Heart left ventricle (tissue), 16 donors: ENCODE measurements around the gene KLK13. TPM values are rescaled to one million over a fixed set of nuclear protein-coding genes. Genes with fewer than 3 reads are reported as not detected.

Source experiments
- ATAC-seq, 4 donors: fragments of 200-7000 bp; cut with Tn5 transposase; one replicate each; pipeline ENCODE4 v1.9.1; 2020 to 2022; ENCODE audit warnings: moderate library complexity in 4 of 4, mild to moderate bottlenecking in 3 of 4, moderate number of reproducible peaks in 1 of 4
- DNase-seq, 5 donors: peaks; one replicate each; pipeline ENCODE4 v3.0.0-alpha.2; 2020
- H3K27ac ChIP-seq, 12 donors: fragments of 200-600 bp; sonication (generic) in 4 of 12; one replicate each; pipeline versions ENCODE4 v1.5.0 to v1.8.0; 2016 to 2022; ENCODE audit warnings: mild to moderate bottlenecking in 2 of 12
- H3K27me3 ChIP-seq, 9 donors: fragments of 200-600 bp; sonication (generic) in 2 of 9; one replicate each; pipeline versions ENCODE4 v1.5.1 to v1.8.0; 2016 to 2022; ENCODE audit warnings: mild to moderate bottlenecking in 3 of 9
- H3K36me3 ChIP-seq, 9 donors: fragments of 200-600 bp; sonication (generic) in 2 of 9; one replicate each; pipeline versions ENCODE4 v1.5.0 to v1.8.0; 2018 to 2022; ENCODE audit warnings: mild to moderate bottlenecking in 2 of 9
- H3K4me1 ChIP-seq, 12 donors: fragments of 200-600 bp; sonication (generic) in 4 of 12; one replicate each; pipeline versions ENCODE4 v1.5.0 to v1.8.0; 2016 to 2022; ENCODE audit warnings: mild to moderate bottlenecking in 3 of 12
- H3K4me3 ChIP-seq, 12 donors: fragments of 200-600 bp; sonication (generic) in 4 of 12; one replicate each; pipeline versions ENCODE4 v1.5.0 to v1.8.0; 2017 to 2022; ENCODE audit warnings: mild to moderate bottlenecking in 9 of 12, moderate library complexity in 4 of 12
- H3K9me3 ChIP-seq, 12 donors: fragments of 200-600 bp; sonication (generic) in 4 of 12; one replicate each; pipeline versions ENCODE4 v1.5.0 to v1.8.0; 2016 to 2022; ENCODE audit warnings: mild to moderate bottlenecking in 1 of 12
- POLR2A ChIP-seq, 2 donors: fragments of 450-650 bp; IDR thresholded peaks; one replicate each; pipeline ENCODE4 v1.6.1; 2017; ENCODE audit warnings: antibody characterized with exemption in 2 of 2, mild to moderate bottlenecking in 2 of 2, moderate library complexity in 2 of 2
- WGBS, 4 donors: extraction: QIAGEN DNeasy Blood & Tissue Kit in 2 of 4; methylation state at CpG; one replicate each; pipeline versions ENCODE4 v1.1.5 to v1.1.7; 2013 to 2018; 5-methylcytosine and 5-hydroxymethylcytosine counted together
- intact Hi-C, 10 donors: fragments of 100-400 bp; cut with DNase I; formaldehyde crosslinking; loops; one replicate each; pipeline versions ENCODE4 v1.11.1 to v1.14.2; 2022
- polyA plus RNA-seq, 2 donors: library from polyadenylated mRNA; stranded (reverse); fragments of 200-250 nt; gene quantifications; one replicate each; pipeline ENCODE4 v1.2.3, GENCODE V29; 2013
- total RNA-seq, 9 donors: library from RNA; depleted of rRNA in 2 of 9; stranded (reverse); fragments of >200 nt in 2 of 9; fragmentation: NEBNext Ultra II Directional in 3 of 9; extraction: Animal tissue kit (Norgen Biotek cat#: 25700) in 3 of 9; gene quantifications; one replicate each; pipeline versions ENCODE4 v1.1.0 to v1.2.4, GENCODE V29; 2016 to 2023
- TF ChIP-seq, protein P1 (sequence below), 12 donors: fragments of 200-600 bp; sonication (generic) in 4 of 12; IDR thresholded peaks; one replicate each; pipeline versions ENCODE4 v1.5.0 to v1.8.0; 2018 to 2022; ENCODE audit warnings: antibody characterized with exemption in 12 of 12, mild to moderate bottlenecking in 5 of 12
- donor health status: ischemic (EF 13 %, LVEDD 7.1; RV severe dilation, severe dysfunction).
- donor health status: healthy with polysubstance abuse.
- donor health status: DM: no; HTN: yes; CAD: no.
- donor health status: DM: no; HTN: no; CAD: no.
- donor health status: ischemic (EF 25% LVEDD 6.9; RV normal size, moderate dysfunction).
- donor health status: ischemic (EF 25% LVEDD 5.7; RV mildly dilated, moderate dysfunction).
- donor health status: healthy.
- donor health status: DM: yes; HTN: yes; CAD: no.
- donor health status: ischemic (EF 35%, LVEDD 5.7; RV mildly dilated, moderate dysfunction).
- donor health status: nonischemic (EF 11% LVEDD 7.7; RV severe dilation, severe dysfunction).
- donor health status: DM: yes; HTN: yes; CAD: no.
- donor health status: PGD.
- donor health status: ischemic (EF 29% LVEDD 5.4; RV normal size, mild dysfunction).
- donor health status: nonischemic (EF 23%, LVEDD 6.1; RV moderate dilation, normal function).

KLK13 gene
- total and polyA plus RNA-seq, 11 donors = 0.90 to 2.2 TPM; not detected in 9

DNA sequence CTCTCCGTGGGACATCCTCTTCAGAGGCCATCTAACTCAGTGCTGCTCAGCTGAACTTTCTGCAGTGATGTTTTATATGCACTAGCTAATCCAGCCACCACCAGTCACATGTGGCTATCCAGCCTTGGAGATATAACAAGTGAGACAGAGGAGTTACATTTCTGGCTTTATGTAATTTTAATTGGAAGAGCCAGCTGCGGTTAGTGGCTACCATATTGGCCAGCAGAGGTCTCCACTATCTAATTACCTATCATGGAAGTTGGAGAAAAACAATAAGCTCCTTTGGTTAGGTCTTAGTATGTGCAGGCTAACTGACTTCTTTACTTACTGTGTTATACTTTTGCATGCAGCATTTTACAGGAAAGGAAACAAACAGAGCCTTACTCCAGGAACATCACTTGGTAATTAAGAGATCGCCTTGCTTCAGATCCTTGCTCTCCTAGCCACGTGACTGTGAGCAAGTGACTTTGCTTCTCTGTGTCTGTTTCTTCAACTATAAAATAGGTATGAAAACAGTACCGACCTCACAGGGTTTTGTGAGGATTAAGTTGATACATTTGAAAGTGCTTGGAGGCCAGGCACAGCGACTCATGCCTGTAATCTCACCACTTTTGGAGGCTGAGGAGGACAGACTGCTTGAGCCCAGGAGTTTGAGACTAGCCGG, 43.8 kb downstream of the KLK13 start:
- TF ChIP-seq, protein P1, sequence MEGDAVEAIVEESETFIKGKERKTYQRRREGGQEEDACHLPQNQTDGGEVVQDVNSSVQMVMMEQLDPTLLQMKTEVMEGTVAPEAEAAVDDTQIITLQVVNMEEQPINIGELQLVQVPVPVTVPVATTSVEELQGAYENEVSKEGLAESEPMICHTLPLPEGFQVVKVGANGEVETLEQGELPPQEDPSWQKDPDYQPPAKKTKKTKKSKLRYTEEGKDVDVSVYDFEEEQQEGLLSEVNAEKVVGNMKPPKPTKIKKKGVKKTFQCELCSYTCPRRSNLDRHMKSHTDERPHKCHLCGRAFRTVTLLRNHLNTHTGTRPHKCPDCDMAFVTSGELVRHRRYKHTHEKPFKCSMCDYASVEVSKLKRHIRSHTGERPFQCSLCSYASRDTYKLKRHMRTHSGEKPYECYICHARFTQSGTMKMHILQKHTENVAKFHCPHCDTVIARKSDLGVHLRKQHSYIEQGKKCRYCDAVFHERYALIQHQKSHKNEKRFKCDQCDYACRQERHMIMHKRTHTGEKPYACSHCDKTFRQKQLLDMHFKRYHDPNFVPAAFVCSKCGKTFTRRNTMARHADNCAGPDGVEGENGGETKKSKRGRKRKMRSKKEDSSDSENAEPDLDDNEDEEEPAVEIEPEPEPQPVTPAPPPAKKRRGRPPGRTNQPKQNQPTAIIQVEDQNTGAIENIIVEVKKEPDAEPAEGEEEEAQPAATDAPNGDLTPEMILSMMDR (IDR thresholded peaks at IDR 0.05) = peak; percentile 56 to 75 (median 66)
- no peak for TF ChIP-seq POLR2A (IDR thresholded peaks at IDR 0.05)
- no peak for DNase-seq

DNA sequence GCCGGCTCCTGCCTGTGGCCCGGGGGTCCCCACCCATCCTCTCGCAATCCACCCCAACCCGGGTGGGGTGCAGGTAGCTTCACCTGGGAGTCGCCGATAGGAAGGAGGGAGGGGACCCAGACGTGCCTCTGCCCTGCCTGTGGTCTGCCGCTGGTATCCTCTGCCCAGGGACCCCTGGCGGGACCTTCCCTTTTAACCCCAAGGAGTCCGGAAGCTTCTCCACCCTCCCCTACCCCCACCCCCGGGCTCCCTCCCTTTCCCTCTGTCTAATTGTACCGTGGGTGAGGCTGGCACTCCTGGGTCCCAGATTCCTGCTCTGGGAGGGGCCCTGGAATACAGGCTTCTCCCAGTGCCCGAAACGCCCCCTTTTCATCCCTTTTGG, 45.4 kb downstream of the KLK13 start, which contains the start of gene KLK10:
KLK10 (minus strand) TSS at position 166 of the 382 bp plus-strand sequence. CDS start 579 bp downstream, outside the sequence.
- Histone ChIP-seq H3K27ac (peak within 1 kb of the TSS in 2 of 12 donors; percentile 17 to 23), H3K9me3 (no peaks in the 10 kb centered on the region), H3K4me1 (peaks cover 0 to 33% (median 15%) of the 10 kb centered on the region in 12 donors), H3K36me3 (no peaks in the 10 kb centered on the region), H3K4me3 (peak within 1 kb of the TSS; percentile 11 to 51 (median 42)), H3K27me3 (peaks cover 23 to 73% (median 52%) of the 10 kb centered on the region in 9 donors)
- ATAC-seq (no peak), DNase-seq (no peak)
- TF ChIP-seq, protein P1 (IDR thresholded peaks at IDR 0.05) = no peak
- TF ChIP-seq POLR2A (IDR thresholded peaks at IDR 0.05) = no peak
- intact Hi-C loops = loop anchor here in 4 of 10 donors (2.0 to 10.0 kb wide), 4 partner anchors 75 to 145 kb away; no protein-coding TSS in a partner anchor
- WGBS, 4 donors = 4 to 11% (median 5%) methylated on average over 10 to 14 of the region's 14 CpGs

More for the DNA sequence above, 43.8 kb downstream of the KLK13 start:
- WGBS, 4 donors = 35 to 45% (median 36%) methylated on average over 7 of the region's 7 CpGs
- intact Hi-C loops = loop anchor here in 9 of 10 donors (1.0 to 10.0 kb wide), 10 partner anchors 66 to 154 kb away; no protein-coding TSS in a partner anchor
- Histone ChIP-seq H3K9me3 (no peaks in the 10 kb centered on the region), H3K27me3 (peaks cover 18 to 73% (median 47%) of the 10 kb centered on the region in 9 donors), H3K36me3 (no peaks in the 10 kb centered on the region), H3K4me3 (no peak overlapping the region), H3K27ac (no peak overlapping the region), H3K4me1 (peaks cover 0 to 33% (median 15%) of the 10 kb centered on the region in 12 donors)
- peak in 3 of 4 donors; percentile 13 to 52 (median 51) for ATAC-seq

DNA sequence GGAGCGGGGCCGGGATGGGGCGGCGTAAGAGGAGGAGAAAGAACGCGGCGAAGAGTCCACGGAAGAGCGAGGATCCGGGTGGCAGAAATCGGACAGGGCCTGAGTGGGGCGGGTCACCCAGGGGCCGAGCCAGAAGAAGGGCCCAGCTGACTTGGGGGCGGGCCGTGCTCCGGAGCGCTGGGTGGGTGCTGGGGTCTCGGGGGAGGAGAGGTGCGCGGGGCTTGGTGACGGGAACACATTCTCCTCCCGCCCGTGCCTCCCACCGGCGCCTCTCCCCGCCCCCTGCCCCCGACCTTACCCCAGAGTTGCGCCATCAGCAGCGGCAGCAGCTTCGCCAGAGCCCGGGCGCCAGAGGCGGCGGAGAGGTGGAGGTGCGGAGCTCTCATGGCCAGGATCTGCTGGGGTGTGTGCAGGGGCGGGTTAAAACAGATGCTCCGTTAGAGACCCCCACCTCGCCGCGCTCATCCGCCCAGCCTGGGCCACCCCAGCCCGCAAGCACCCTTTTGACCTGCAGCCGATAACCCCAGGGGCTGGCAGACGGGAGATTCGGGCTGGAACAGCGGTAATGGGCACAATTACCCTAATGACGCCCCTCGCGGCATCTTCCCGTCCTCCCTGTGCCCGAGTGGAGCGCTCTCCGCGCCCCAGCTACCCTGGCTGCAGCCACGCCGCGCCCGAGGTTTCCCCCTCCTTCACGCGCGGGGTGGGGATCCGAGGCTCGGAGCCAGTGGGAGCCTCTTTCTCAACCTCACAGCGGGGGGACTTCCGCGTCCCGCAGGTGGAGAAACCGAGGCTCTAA, 45.9 kb downstream of the KLK13 start:
- WGBS, 4 donors = 2 to 4% (median 2%) methylated on average over 42 to 68 of the region's 68 CpGs
- H3K36me3 ChIP-seq = no peaks in the 10 kb centered on the region
- H3K4me1 ChIP-seq = peaks cover 0 to 33% (median 15%) of the 10 kb centered on the region in 12 donors
- DNase-seq (no peak), ATAC-seq (peak in 2 of 4 donors; percentile 21 to 43)
- H3K27me3 ChIP-seq = peaks cover 29 to 73% (median 53%) of the 10 kb centered on the region in 9 donors
- H3K27ac ChIP-seq = peak overlapping the region in 2 of 12 donors; percentile 17 to 23
- TF ChIP-seq, protein P1 (IDR thresholded peaks at IDR 0.05) = no peak
- TF ChIP-seq POLR2A (IDR thresholded peaks at IDR 0.05) = no peak
- H3K9me3 ChIP-seq = no peaks in the 10 kb centered on the region
- peak overlapping the region; percentile 11 to 51 (median 42) for H3K4me3 ChIP-seq
- intact Hi-C loops = loop anchor here in 4 of 10 donors (2.0 to 10.0 kb wide), 4 partner anchors 76 to 146 kb away; no protein-coding TSS in a partner anchor
